Measurements from ENCODE around the gene SNAI1.

- no peak for TF ChIP-seq POLR2A (IDR thresholded peaks at IDR 0.05)
- no peak for TF ChIP-seq CTCF (IDR thresholded peaks at IDR 0.05)
Observed at GRCh38 chr20:50020288-50020687, 37.5 kb downstream of the SNAI1 start.

All from body of pancreas (tissue), 4 donors.